RKO (cell line): ENCODE data around the gene R3HDM2.
A peak's percentile ranks its signal among the peaks of the same experiment; 100 is the strongest.

ENCODE experiments used
- DNase-seq: peaks from one replicate; pipeline ENCODE4 v3.0.0-alpha.2; 2016; ENCODE audit warnings: low spot score

Gene R3HDM2

DNA sequence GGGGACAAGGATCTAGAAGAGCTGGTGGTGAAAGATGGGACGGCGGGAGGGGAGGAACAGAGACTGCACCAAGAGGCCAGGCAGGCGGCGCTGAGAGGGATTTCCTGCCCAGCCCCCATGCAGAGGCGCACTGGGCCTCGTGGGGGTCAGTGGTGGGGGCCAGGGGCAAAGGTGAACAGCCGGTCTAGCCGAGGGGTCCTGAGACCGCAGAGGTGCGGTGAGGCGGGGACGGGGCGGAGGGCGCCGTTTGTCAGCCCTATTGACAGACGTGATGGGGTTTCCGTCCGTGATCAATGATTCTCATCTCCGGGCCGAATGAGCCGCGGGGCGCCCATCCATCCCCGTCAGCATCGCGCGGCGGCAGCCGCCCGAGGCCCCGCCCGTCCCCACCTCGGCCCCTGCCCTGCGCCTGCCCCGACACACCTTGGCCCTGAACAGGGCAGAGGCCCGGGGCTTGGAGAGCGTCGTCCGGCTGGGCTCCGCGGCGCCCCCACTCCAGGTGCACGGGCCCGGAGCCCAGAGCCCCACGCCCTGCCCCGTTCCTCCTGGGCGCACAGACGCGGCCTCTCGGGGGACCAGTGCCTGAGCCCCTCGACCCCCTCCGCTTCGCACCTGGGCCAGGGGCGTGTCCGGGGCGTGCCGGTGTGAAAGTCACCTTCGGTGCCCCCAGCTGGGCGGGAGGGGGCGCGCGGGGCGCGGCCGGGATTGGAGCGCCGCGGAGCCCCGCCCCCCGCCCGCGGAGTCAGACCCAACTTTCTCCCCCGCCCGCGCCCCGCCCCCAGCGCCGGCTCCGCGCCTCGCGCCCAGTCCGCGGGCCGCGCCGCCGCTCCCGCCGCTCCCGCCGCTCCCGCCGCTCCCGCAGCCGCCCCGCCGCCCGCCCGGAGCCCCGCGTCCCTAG is 214.6 kb downstream of the R3HDM2 start, which contains the start of gene NXPH4:
Gene NXPH4, plus strand, starts transcription at position 781 of the 898 bp plus-strand sequence. CDS start 176 bp downstream, outside the sequence.
- DNase-seq = peak; percentile 51

DNA sequence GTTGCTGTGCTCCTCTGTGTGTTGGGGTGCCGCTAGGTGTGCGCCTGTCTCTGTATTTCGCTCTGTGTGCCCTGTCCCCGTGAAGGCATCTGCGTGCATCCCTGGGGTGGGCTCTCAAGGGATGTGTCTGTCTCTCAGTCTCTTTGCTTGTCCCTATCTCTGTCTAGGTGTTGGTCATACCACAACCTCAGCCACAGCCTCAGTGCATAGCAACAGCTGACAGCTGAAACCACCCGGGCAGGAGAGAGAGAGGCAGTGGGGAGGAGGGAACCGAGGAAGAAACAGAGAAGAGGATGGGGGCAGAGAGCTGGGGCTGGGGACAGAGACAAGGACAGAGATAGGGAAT is 215.2 kb downstream of the R3HDM2 start:
- no peak for DNase-seq

DNA sequence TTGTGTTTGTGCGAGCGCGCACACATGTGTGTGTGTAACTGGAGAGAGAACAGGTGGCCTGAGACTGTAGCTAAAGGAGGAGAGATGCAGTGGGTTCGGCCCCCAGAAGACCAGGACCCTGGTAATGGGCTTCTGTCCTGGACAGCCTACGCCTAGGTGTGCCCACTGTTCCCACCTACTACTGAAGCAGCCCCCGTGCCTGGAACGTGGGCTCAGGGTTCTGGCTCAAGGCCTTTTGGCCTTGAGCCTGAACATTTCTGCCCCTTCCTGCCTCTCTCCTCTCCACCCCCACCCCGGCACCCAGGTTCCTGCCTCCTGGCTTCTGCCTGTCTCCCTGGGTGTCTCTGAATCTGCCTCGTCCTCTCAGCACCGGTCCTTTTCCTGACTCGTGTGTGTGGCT is 215.8 kb downstream of the R3HDM2 start:
- DNase-seq = no peak

DNA sequence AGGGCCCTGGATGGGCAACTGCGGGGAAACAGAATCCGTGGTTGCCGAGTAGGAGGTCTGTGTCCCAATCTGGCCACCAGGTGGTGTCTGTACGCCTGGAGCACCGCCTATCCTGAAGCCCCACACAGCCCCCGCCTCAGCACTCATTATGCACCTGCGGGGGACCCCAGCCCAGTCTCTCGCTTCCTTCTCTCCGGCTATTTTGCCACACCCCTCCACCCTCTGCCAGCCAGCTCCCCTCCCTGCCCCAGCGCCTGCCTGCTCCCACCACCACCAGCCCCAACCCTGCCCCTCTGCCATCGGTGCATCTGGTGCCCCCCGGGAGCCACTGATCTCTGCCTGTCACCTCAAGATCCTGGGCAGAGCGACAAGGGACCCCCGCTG is 216.5 kb downstream of the R3HDM2 start:
- DNase-seq = peak; percentile 84

DNA sequence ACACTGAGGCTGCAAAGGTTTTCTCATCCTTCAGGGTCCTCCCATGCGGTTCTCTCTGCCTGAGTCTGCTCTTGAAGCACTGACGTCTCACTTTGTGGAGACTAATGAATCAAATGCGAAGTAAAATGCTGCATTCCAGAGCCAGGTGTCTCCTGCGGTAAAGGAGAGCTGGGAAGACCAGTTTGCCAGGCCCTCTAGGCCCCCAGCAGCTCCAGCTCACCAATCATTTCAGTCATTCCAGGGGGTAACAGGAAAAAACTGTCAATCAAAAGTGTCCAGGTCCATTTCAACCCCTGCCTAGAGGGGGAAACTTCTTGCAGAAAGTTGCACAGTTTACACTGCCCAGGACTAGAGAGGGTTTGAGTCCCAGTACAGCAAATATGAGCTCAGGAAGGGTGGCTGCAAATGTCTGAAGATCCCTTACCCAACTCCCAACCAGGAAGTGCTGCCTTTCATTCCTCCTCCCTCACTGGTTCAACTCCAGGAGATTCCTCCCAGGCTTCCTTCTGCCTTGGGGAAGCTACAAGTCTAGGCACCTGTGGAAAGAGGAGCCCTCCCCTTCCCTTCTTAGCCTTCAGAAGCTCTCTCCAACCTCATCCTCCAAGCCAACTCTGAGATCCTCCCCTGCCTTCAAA is 217.0 kb downstream of the R3HDM2 start:
- DNase-seq = no peak

DNA sequence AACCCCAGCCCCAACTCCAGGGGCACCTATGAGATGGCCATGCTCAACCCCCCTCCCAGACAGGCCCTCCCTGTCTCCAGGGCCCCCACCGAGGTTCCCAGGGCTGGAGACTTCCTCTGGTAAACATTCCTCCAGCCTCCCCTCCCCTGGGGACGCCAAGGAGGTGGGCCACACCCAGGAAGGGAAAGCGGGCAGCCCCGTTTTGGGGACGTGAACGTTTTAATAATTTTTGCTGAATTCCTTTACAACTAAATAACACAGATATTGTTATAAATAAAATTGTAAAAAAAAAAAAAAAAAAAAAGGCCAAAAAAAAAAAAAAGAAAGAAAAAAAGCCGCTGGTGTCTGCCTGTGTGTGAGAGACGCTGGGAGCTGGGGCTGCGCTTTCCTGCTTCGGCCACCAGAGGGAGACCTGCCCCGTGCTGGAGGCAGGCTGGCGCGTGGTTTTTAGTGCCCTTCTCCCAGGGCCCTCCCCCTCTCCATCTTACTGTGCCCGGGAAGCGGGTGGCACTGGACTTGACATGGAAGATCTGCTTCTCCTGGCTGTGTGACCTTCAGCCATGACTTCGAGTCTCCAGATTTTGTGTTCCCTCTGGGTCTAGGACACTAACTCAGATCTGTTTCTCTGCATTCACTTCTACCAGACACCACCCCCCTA is 217.7 kb downstream of the R3HDM2 start:
- DNase-seq = peak; percentile 87

DNA sequence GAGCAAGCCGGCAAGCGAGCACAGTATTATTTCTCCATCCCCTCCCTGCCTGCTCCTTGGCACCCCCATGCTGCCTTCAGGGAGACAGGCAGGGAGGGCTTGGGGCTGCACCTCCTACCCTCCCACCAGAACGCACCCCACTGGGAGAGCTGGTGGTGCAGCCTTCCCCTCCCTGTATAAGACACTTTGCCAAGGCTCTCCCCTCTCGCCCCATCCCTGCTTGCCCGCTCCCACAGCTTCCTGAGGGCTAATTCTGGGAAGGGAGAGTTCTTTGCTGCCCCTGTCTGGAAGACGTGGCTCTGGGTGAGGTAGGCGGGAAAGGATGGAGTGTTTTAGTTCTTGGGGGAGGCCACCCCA is 218.2 kb downstream of the R3HDM2 start:
- no peak for DNase-seq

DNA sequence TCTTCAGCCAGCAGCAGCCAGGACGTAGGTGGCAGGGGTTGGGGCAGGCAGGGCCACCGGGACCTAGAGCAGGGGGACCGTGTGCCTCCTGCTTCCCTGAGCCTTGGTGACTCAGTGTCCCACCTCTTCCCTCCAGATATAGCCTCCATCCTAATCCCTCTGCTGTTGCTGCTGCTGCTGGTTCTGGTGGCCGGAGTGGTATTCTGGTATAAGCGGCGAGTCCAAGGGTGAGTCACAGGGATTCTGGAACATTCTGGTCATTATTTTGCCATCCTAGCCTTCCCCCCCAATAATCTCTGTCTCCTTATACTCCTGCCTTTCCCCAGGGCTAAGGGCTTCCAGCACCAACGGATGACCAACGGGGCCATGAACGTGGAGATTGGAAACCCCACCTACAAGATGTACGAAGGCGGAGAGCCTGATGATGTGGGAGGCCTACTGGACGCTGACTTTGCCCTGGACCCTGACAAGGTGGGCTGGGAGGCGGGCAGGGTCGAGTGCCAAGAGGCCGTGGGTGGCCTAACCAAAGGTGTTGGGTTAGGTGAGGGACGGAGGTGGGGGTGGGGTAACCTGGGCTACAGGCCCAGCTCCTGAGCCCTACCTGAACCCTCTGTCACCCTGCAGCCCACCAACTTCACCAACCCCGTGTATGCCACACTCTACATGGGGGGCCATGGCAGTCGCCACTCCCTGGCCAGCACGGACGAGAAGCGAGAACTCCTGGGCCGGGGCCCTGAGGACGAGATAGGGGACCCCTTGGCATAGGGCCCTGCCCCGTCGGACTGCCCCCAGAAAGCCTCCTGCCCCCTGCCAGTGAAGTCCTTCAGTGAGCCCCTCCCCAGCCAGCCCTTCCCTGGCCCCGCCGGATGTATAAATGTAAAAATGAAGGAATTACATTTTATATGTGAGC is 218.8 kb downstream of the R3HDM2 start:
- DNase-seq = no peak

DNA sequence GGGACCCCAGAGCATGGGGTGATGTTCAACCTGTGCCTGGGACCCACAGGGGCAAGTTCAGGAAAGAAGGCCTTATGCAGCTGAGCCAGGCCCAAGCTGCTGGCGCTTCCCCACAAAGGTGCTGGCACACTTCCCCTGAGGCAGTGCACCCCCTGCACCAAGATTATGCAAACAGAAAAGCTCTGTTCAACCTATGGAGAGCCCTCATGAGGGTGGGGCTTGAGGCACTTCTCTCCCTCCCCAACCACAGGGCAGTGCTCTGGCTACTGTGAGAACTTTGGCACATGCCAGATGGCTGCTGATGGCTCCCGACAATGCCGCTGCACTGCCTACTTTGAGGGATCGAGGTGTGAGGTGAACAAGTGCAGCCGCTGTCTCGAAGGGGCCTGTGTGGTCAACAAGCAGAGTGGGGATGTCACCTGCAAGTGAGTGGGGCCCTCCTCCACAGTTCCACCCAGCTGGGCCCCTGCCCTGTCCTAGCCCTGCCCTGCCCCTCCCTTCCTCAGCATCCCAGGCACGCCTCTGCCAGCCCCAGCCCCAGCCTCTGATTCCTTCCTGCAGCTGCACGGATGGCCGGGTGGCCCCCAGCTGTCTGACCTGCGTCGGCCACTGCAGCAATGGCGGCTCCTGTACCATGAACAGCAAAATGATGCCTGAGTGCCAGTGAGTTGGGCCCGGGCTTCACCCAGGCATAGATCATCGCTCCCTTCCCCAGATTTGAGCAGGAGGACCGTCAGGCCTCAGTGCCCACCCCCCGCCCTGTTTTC is 219.7 kb downstream of the R3HDM2 start:
- DNase-seq = no peak

DNA sequence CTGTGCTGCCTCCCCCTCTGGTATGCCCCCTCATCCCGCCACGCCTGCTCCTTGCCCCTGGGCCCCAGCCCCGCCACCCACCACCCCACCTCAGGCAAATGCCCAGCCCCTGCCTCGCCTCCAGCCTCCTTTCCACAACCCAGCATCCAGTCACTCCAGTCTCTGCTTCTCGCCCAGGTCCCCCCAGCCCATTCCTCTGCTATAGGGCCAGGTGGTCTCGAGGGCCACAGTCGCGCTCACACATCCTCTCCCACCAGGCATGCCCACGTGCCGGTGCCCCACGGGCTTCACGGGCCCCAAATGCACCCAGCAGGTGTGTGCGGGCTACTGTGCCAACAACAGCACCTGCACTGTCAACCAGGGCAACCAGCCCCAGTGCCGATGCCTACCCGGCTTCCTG is 220.4 kb downstream of the R3HDM2 start:
- DNase-seq = no peak

DNA sequence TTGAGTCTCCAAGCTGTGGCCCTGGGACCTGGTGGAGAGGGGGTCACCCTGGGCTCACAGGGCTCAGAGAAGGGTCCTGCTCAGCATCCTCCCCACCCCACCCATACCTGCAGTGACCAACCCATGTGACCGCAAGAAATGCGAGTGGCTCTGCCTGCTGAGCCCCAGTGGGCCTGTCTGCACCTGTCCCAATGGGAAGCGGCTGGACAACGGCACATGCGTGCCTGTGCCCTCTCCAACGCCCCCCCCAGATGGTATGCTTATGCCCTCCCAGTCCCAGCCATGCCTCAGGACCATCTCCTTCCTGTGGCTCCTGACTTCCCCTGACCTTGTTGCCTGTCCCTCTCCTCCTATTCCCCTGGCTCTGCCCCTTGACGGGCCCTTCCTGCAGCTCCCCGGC is 220.9 kb downstream of the R3HDM2 start:
- DNase-seq = no peak

DNA sequence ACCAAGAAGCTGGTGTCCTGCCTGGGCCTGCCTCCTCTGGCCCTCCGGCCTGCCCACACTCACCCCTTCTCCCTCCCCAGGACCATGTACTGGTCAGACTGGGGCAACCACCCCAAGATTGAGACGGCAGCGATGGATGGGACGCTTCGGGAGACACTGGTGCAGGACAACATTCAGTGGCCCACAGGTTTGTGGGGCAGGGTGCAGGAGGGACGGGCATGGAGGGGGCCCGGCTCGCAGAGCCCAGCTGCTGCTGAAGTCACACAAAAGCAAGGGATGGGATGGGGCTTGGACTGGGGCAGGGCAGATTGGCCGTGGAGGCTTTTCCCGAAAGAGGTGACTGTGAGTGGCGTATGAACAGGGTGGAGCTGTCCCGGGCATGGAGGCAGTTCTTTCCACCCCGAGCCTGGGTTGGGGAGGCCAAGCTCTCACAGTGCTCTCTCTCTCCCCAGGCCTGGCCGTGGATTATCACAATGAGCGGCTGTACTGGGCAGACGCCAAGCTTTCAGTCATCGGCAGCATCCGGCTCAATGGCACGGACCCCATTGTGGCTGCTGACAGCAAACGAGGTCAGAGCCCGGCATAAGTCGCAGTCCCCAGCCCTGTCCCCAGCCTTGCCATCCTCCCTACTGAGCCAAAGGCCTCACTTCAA is 222.1 kb downstream of the R3HDM2 start:
- no peak for DNase-seq

DNA sequence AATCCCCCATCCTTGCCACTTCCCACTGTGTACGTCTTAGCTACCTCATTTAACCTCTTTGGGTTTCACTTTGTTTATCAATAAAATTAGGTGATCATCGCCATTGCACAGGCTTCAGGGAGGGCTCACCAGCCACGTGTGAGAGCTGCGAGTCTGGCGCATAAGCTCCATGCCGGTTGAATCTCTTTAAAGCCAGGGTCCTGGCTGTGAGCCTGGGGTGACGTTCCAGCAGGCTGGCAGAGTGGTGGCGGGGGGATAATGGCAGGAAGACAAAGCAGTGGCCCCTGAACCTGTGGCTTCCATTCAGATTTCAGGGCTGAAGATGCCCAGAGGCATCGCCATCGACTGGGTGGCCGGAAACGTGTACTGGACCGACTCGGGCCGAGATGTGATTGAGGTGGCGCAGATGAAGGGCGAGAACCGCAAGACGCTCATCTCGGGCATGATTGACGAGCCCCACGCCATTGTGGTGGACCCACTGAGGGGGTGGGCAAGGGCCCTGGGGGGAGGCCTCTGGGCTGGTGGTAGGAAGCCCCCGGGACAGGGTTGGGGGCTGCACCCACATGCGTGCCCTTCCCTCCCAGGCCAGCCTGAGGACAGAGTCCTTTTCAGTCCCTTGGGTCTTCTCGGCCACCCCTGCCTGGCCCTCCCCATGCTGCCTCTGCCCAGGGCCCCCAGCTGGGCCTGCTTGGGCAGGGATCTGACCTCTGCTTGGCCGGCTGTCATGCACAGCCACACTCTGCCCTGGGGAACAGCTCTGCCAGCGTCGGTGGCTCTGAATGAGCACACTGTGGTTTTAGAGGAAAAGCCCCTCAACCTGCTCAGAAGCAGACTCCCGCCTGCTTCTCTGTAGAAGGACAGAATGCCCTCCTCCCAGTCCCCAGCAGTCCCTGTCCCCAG is 222.9 kb downstream of the R3HDM2 start:
- no peak for DNase-seq

DNA sequence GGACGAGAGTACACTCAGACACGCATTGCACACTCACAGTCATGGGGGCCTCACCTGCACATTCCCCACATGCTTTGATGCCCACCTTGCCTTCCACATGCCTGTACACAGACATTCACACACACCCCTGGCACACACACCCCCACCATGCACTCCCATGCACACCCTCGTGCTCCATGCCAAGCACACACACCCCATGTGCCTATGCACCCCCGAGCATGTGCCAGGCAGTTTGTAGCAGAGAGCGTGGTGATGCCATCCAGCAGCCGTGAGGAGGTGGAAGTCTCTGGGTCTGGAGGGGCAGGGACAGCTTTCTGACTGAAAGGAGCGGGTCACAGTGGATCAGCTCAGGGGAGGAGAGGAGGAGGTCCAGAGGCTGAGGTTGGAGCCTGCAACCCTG is 224.9 kb downstream of the R3HDM2 start:
- no peak for DNase-seq

DNA sequence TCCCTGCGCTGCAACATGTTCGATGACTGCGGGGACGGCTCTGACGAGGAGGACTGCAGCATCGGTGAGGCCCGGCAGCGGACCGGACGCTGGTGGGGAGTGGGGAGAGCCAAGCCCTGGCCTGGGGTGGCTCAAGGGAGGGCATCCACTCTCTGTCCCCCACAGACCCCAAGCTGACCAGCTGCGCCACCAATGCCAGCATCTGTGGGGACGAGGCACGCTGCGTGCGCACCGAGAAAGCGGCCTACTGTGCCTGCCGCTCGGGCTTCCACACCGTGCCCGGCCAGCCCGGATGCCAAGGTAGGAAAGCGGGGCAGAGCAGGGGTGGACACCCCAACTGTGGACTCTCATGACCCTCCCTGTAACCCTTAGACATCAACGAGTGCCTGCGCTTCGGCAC is 225.7 kb downstream of the R3HDM2 start:
- no peak for DNase-seq

DNA sequence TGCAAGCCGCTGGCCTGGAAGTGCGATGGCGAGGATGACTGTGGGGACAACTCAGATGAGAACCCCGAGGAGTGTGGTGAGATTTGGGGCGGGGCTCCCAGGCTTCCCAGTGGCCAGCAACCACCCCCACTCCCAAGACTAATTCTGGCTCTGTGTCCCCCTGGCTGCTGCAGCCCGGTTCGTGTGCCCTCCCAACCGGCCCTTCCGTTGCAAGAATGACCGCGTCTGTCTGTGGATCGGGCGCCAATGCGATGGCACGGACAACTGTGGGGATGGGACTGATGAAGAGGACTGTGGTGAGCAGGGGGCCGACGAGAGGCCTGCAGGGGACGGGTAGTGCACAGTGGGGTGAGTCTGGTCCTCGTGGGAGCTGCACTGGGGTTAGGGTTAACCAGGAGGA is 226.4 kb downstream of the R3HDM2 start:
- DNase-seq = no peak

DNA sequence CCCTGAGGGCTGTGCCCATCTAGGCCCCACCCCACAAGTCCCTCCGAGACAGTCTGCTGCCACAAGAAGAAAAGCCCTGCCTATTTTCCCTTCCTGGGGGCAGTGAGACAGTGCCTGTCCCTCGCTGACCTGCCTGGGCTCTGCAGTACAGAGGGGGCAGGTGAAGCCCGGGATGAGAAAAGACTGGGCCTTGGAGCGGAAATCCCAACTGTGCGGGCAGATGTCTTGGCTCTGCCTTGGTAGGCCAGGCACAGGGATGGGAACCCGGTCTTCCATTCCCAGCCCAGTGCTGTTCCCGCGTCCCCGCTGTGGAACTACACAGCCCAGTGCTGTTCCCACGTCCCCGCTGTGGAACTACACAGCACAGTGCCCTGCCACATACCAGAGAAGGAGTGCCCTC is 227.1 kb downstream of the R3HDM2 start:
- no peak for DNase-seq
